Measurements from ENCODE around the gene MT1E.

MT1E gene

GRCh38 chr16:56588781-56589140, 36.8 kb upstream of the MT1E start:
- H3K4me2 ChIP-seq (ENCODE audit: low read depth, low read length): no peak overlapping the region
- no peak overlapping the region for H3K9ac ChIP-seq (ENCODE audit: low read length)
- H3K4me1 ChIP-seq (ENCODE audit: low read length): no peaks in the 10 kb centered on the region
- TF ChIP-seq CTCF (IDR thresholded peaks at IDR 0.05; ENCODE audit: low read length) (no peak), EZH2phosphoT487 (IDR thresholded peaks at IDR 0.05; ENCODE audit: low read length) (no peak), EZH2 (optimal IDR thresholded peaks at IDR 0.05; ENCODE audit: low read depth, low read length) (no peak)
- H2AFZ ChIP-seq (ENCODE audit: low read length): no peak overlapping the region
- no peaks in the 10 kb centered on the region for H3K79me2 ChIP-seq (ENCODE audit: low read length)
- no peaks in the 10 kb centered on the region for H3K9me2 ChIP-seq (replicated peaks; ENCODE audit: insufficient read depth, low read length)
- H3F3A ChIP-seq (ENCODE audit: insufficient read depth, low read length): no peaks in the 10 kb centered on the region
- H4K20me1 ChIP-seq (ENCODE audit: insufficient read depth, low read length): no peaks in the 10 kb centered on the region
- H3K9me3 ChIP-seq (replicated peaks; ENCODE audit: insufficient read depth, low read length): no peaks in the 10 kb centered on the region
- H3K27ac ChIP-seq (ENCODE audit: low read length): no peak overlapping the region
- no peak for DNase-seq
- H3K27me3 ChIP-seq (replicated peaks; ENCODE audit: insufficient read depth, low read length): peaks cover 29% of the 10 kb centered on the region
- no peak overlapping the region for H3K4me3 ChIP-seq (ENCODE audit: low read length)
- no peaks in the 10 kb centered on the region for H3K36me3 ChIP-seq (replicated peaks; ENCODE audit: insufficient read depth, low read length)

DNA sequence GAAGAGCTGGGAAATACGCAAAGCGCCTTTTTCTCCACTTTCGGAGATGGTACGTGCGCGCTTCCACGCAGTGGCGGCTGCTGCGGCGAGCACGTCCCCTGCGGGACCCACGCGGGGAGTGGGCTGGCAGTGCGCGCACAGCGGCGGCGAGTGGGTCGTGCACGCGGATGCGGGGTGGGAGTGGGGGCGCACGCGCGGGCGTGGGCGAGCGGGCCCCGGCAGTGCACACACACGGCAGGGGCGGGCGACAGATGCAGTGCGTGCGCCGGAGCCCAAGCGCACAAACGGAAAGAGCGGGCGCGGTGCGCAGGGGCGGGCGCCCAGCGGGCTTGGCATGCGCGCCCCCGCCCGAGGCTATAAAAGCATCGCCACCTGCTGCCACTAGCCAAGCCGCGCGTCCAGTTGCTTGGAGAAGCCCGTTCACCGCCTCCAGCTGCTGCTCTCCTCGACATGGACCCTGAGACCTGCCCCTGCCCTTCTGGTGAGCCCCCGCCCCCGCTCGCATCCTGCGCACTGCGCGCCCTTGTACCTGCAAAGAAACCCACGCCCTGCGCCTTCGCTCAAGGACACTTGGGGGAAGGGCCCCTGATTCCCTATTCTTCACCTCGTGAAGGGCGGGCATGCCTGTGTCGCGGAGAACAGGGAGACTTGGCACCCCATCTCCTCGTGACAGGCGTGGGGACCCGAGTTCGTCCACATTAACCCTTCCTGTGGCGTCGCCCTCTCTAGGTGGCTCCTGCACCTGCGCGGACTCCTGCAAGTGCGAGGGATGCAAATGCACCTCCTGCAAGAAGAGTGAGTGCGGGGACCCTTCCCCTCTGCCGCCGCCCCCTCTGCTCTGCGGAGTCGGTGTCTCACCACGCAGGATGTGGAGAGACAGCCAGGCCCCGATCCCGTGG, 36.2 kb upstream of the MT1E start, which contains the start of gene MT3:
Gene MT3, plus strand, starts transcription at position 388 of the 899 bp plus-strand sequence. Its CDS starts 63 bp downstream, at position 451.
- H3K9me3 ChIP-seq (replicated peaks; ENCODE audit: insufficient read depth, low read length): no peaks in the 10 kb centered on the region
- no peak within 1 kb of the TSS for H3K27ac ChIP-seq (ENCODE audit: low read length)
- no peaks in the 10 kb centered on the region for H3K4me1 ChIP-seq (ENCODE audit: low read length)
- H3K9ac ChIP-seq (ENCODE audit: low read length): no peak within 1 kb of the TSS
- H3K36me3 ChIP-seq (replicated peaks; ENCODE audit: insufficient read depth, low read length): no peaks in the 10 kb centered on the region
- H3F3A ChIP-seq (ENCODE audit: insufficient read depth, low read length): no peaks in the 10 kb centered on the region
- H4K20me1 ChIP-seq (ENCODE audit: insufficient read depth, low read length): no peaks in the 10 kb centered on the region
- no peaks in the 10 kb centered on the region for H3K9me2 ChIP-seq (replicated peaks; ENCODE audit: insufficient read depth, low read length)
- peak within 1 kb of the TSS; percentile 12; the same call in 1 of the 2 replicates for H3K4me2 ChIP-seq (ENCODE audit: low read depth, low read length)
- H3K79me2 ChIP-seq (ENCODE audit: low read length): no peaks in the 10 kb centered on the region
- H2AFZ ChIP-seq (ENCODE audit: low read length): no peak within 1 kb of the TSS
- peaks cover 29% of the 10 kb centered on the region for H3K27me3 ChIP-seq (replicated peaks; ENCODE audit: insufficient read depth, low read length)
- no peak within 1 kb of the TSS for H3K4me3 ChIP-seq (ENCODE audit: low read length)
- DNase-seq: no peak
- TF ChIP-seq EZH2 (optimal IDR thresholded peaks at IDR 0.05; ENCODE audit: low read depth, low read length) (no peak), CTCF (IDR thresholded peaks at IDR 0.05; ENCODE audit: low read length) (no peak), EZH2phosphoT487 (IDR thresholded peaks at IDR 0.05; ENCODE audit: low read length) (no peak)

DNA sequence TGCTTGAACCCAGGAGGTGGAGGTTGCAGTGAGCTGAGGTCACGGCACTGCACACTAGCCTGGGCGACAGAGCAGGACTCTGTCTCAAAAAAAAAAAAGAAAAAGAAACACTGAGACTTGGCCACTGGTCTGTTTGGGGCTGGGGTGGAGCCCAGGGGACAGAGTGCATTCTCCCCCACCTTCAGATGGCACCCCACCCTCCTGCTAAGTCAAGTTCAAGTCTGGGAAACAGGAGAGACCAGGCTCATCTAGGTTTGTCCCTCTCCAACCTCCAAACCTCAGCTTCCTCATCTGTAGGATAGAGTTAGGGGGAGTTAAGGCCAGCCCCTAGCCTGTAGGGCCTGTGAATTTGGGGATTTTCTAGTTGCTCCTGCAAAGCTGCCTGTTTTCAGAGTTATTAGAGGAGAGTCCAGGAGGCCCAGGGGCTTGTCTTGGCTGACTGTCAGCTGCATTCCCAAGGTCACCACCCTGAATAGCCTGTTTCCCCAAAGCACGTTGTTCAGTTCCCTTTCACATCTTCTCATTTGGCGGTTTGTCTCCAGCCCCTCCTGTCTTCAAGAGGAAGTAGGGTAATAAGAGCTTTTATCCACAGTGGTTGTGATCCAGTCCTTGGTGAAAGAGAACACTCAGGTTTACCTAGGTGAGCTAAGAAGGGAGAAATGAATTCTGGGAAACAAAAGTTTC, 34.1 kb upstream of the MT1E start:
- Histone ChIP-seq H3K4me2 (ENCODE audit: low read depth, low read length) (no peak overlapping the region), H3K9ac (ENCODE audit: low read length) (no peak overlapping the region), H3K4me3 (ENCODE audit: low read length) (no peak overlapping the region), H3K9me2 (replicated peaks; ENCODE audit: insufficient read depth, low read length) (no peaks in the 10 kb centered on the region), H3K4me1 (ENCODE audit: low read length) (no peaks in the 10 kb centered on the region), H3K36me3 (replicated peaks; ENCODE audit: insufficient read depth, low read length) (no peaks in the 10 kb centered on the region), H4K20me1 (ENCODE audit: insufficient read depth, low read length) (no peaks in the 10 kb centered on the region), H3F3A (ENCODE audit: insufficient read depth, low read length) (no peaks in the 10 kb centered on the region), H2AFZ (ENCODE audit: low read length) (no peak overlapping the region), H3K79me2 (ENCODE audit: low read length) (no peaks in the 10 kb centered on the region), H3K27me3 (replicated peaks; ENCODE audit: insufficient read depth, low read length) (peaks cover 22% of the 10 kb centered on the region), H3K27ac (ENCODE audit: low read length) (no peak overlapping the region), H3K9me3 (replicated peaks; ENCODE audit: insufficient read depth, low read length) (no peaks in the 10 kb centered on the region)
- DNase-seq: no peak
- no peak for TF ChIP-seq CTCF (IDR thresholded peaks at IDR 0.05; ENCODE audit: low read length)
- no peak for TF ChIP-seq EZH2phosphoT487 (IDR thresholded peaks at IDR 0.05; ENCODE audit: low read length)
- no peak for TF ChIP-seq EZH2 (optimal IDR thresholded peaks at IDR 0.05; ENCODE audit: low read depth, low read length)
